DMS 273 treated with DMSO at 0.1 percent for 48 hours (cell line): ENCODE results near the gene P2RX3.
"Not testable (repeated sequence)": the region's sequence is repeated elsewhere in the genome, so short reads cannot be mapped to it uniquely, and the experiment has no call there.

ENCODE experiments used
- DNase-seq: peaks from one replicate; lab custom pipeline; 2025; lab: John Stamatoyannopoulos, UW

The P2RX3 gene

GRCh38 chr11:57399972-57400578, 61.9 kb downstream of the P2RX3 start:
- DNase-seq, result no peak

DNA sequence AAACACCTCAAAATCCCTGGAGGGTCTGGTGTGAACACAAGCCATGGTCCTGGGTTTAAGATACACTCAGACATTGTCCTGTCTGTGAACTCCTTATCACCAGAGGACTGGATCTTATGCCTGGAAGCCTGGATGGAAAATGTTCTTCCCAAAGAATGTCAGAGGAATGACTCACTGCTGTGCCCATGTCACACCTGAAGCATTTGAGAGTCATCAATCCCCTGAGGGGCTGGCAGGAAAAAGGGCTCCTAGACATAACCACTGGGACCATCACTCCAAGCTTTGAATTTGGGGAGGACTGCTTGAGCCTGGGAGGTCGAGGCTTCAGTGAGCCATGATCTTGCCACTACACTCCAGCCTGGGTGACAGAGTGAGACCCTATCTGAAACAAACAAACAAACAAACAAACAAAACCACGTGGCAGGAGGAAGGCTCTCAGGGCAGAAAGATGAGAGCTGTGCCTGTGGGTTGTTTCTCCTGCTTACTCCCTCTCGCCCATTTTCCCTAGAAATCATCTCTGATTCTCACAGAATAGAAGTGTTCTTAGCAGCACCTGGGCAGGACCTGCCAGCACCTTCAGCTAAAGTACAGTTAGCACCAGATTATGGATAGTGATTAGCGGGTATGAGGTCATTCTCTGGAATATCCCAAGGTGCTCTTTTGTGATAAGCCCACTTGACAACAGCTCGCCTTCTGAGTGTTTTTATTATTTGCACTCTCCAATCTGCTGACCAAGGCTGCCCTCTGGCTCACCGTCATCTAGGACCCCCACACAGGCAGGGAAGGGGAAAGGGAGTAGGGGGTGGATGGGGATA, 64.2 kb downstream of the P2RX3 start:
- no peak for DNase-seq

GRCh38 chr11:57403003-57403801, 65.0 kb downstream of the P2RX3 start:
- not testable (repeated sequence) for DNase-seq

GRCh38 chr11:57403802-57404147, 65.6 kb downstream of the P2RX3 start:
- no peak for DNase-seq

GRCh38 chr11:57405271-57405860, 67.2 kb downstream of the P2RX3 start:
- DNase-seq, result no peak

- no peak for DNase-seq
Measured at GRCh38 chr11:57406337-57406904, 68.3 kb downstream of the P2RX3 start.

DNA sequence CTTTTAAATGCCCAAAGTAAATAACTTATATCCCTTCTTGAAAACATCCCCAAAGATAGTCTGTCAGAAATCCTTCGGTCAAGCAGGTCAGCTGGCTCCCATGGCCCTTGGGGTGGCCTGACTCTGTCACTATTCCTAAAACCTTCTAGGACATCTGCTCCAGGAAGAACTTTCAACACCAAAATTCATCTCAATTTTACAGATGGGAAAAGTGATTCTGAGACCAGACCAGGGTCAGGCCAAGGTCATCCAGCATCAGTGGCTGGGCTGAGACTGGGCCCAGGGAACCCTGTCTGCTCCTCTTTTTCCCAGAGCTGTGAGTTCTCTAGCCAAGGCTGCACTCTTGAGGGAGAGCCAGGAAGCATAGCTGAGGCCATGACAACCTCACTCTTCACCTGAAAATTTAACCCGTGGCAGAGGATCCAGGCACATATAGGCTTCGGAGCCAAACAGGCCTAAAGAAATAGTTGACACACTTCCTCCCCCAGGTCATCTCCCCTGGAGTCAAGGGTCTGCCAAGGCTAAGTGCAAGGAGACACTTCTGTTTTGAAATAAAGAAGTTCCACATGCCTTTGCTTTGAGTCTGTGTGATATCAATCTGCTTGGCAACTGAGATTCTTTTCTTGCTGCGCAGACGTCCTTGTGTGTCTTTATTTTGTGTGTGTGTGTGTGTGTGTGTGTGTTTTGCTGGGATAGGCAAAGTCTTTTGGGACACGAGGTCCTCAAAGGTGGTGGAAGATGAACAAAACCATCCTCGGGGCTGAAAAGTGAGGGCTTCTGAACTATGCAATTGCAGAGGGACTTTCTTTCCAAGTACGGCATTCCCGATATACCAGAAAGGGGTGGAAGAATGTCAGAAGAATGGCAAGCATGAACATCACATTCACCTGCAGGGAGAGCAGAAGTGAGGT, 69.1 kb downstream of the P2RX3 start:
- no peak for DNase-seq

- no peak for DNase-seq
Measured at GRCh38 chr11:57407941-57408475, 69.9 kb downstream of the P2RX3 start.

DNA sequence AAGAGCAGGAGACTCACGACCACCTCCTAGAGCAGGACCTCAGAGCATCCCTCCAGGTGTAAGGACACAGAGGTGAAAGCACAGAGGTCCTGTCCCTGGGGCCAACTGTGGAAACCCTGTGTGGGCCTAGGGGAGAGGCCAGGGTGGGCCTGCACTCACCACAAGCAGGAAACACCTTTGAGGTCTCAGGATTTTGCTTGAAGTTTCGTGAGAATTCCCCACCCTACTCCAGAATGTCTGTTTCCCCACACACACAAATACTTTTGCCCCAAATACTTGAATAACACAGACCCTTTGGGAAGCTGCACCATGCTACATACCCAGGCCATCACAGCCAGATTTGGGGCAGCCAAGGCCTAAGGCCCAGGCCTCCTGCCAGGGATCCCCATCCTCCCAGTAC, 70.6 kb downstream of the P2RX3 start:
- DNase-seq, result no peak

- DNase-seq, result no peak
Measured at GRCh38 chr11:57409321-57410100, 71.4 kb downstream of the P2RX3 start.

DNA sequence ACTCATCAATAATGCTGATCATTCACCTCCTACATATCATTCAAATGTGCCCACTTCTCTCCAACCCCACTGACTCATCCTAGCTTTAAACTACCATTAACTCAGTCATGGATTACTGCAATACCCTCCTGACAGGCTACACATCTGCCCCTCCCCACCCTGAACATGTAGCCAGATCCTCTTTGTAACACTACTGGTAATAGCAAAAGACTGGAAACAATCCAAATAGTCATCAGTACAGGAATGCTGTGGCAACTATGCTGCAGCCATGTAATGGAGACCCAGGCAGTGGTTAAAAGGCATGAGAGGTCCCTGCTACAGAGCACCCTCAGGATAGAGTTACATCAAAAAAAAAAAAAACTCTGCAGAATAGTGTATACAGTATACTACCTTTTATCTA, 72.1 kb downstream of the P2RX3 start:
- no peak for DNase-seq

DNA sequence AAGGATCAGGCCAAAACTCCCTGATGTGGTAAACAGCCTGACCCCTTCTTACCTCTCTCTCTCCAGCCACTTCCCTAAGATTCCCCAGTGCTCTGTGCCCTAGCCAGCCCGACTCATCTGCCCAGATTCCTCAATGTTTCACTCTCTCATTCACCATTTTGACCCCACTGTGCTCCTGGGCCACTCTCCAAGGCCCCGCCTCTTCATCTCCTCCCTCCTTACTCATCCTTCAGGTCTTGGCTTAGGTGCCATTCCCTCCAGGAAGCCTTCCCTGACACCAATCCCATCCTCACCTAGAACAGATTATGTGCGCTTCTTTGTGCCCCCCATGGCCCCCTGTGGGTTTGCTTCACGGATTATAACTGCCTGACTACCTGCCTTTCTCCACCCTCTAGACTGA, 75.5 kb downstream of the P2RX3 start:
- DNase-seq, result no peak

- DNase-seq, result no peak
Measured at GRCh38 chr11:57414612-57415212, 76.6 kb downstream of the P2RX3 start.

GRCh38 chr11:57416436-57416835, 78.3 kb downstream of the P2RX3 start:
- no peak for DNase-seq

- no peak for DNase-seq
Measured at GRCh38 chr11:57417056-57417455, 78.9 kb downstream of the P2RX3 start.

DNA sequence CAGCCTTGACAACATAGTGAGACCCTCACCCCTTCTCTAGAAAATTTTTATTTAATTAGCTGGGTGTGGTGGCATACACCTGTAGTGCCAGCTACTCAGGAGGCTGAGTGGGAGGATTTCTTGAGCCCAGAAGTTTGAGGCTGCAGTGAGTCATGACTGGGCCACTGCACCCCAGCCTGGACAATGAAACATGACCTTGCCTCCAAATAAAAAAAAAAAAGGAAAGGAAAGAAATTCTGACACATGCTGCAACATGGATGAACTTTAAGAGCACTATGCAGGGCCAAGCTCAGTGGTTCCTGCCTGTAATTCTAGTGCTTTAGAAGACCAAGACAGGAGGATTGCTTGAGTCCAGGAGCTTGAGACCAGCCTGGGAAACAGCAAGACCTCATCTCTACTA, 80.0 kb downstream of the P2RX3 start:
- DNase-seq, result no peak

DNA sequence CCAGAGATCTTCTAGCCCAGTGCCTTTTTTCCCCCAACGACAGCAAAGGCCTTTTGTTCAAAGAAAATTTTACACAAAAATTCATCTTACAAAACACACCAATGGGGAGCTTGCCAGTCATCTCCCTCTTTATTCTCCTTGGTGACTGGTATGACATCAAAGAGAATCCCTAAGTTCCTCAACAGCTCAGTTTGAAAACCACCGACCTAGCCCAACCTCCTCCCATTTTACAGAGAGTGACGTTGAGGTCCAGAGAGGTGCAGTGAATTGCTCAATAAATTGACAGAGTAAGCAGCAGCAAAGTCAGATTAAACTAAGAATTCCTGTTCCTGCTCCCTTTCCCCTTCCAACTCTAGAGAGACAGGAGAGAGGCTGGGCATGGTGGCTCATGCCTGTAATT, 81.0 kb downstream of the P2RX3 start:
- no peak for DNase-seq

GRCh38 chr11:57421066-57421465, 82.9 kb downstream of the P2RX3 start:
- no peak for DNase-seq

DNA sequence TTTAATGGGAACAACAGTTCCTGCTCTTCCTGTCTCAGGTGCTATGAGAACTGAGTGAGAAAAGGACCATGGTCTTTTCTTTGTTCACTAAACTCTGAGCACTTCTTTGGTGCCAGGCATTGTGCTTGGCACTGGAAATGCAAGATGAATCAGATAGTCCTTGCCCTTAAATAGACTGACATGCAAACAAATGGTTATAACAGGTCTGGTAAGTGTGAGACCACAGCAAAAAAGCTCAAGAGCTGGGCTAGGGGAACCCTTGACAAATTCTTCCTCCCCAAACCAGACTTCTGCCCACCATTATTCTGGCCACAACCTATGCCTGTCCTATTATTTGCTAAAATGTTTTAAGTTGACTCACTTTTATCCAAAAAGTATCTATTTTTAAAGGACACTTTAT, 83.7 kb downstream of the P2RX3 start:
- DNase-seq, result no peak
